Prostate gland (tissue), 2 donors: Measurements from ENCODE around the gene CALHM1. TPM values are rescaled to one million over a fixed set of nuclear protein-coding genes. Genes with fewer than 3 reads are reported as not detected.
A peak's percentile ranks its signal among the peaks of the same experiment; 100 is the strongest.

ENCODE experiments used
- DNase-seq: peaks from one replicate; pipeline ENCODE4 v3.0.0-alpha.2; 2019; ENCODE audit warnings: low spot score
- H3K27ac ChIP-seq, 2 donors: fragments of 200-600 bp; sonication (generic); 2 replicates each; pipeline ENCODE4 v1.5.1; 2017 to 2019
- H3K27me3 ChIP-seq: fragments of 200-600 bp; sonication (generic); replicated peaks from 2 replicates; pipeline ENCODE4 v1.5.1; 2019; ENCODE audit not compliant: insufficient read depth
- H3K36me3 ChIP-seq, 2 donors: fragments of 200-600 bp; sonication (generic); 1 replicate in 1 of 2; 2 replicates in 1 of 2; pipeline versions ENCODE4 v1.5.1 to v1.8.1; 2017 to 2019
- H3K4me1 ChIP-seq: fragments of 200-600 bp; sonication (generic); replicated peaks from 2 replicates; pipeline ENCODE4 v1.5.1; 2019
- H3K4me3 ChIP-seq, 2 donors: fragments of 200-600 bp; sonication (generic); 2 replicates each; pipeline ENCODE4 v1.5.1; 2017 to 2019
- H3K9me3 ChIP-seq: fragments of 200-600 bp; sonication (generic); 2 replicates; pipeline ENCODE4 v1.5.1; 2017
- CTCF ChIP-seq, 4 experiments: fragments of 200-600 bp in 2 of 4; fragments of 450-650 bp in 2 of 4; sonication (generic) in 2 of 4; IDR thresholded peaks; 1 replicate in 3 of 4; 2 replicates in 1 of 4; pipeline ENCODE4 v1.5.1; 2016 to 2019; ENCODE audit warnings: antibody characterized with exemption in 4 of 4, mild to moderate bottlenecking in 2 of 4, moderate library complexity in 2 of 4
- POLR2A ChIP-seq: fragments of 450-650 bp; IDR thresholded peaks from one replicate; pipeline ENCODE4 v1.6.1; 2016; ENCODE audit warnings: antibody characterized with exemption, mild to moderate bottlenecking
- POLR2AphosphoS5 ChIP-seq: sonication (generic); formaldehyde crosslinking; IDR thresholded peaks from one replicate; pipeline ENCODE4 v1.6.1; 2017; ENCODE audit warnings: antibody characterized with exemption
- WGBS: methylation state at CpG from one replicate; pipeline ENCODE4 v1.1.5; 2018; 5-methylcytosine and 5-hydroxymethylcytosine counted together
- intact Hi-C: fragments of 100-400 bp; cut with DNase I; formaldehyde crosslinking; loops from one replicate; pipeline ENCODE4 v1.14.2; 2022
- total RNA-seq, 2 donors: library from RNA; depleted of rRNA; stranded (reverse); fragments of >200 nt; gene quantifications; one replicate each; pipeline ENCODE4 v1.1.0, GENCODE V29; 2016

The CALHM1 gene
- total RNA-seq, 2 donors from 2014 or later = not detected

- Histone ChIP-seq H3K4me1 (no peaks in the 10 kb centered on the region), H3K36me3 (peaks cover 6 to 17% of the 10 kb centered on the region in 2 donors), H3K27ac (peak overlapping the region in 1 of 2 donors; percentile 68), H3K9me3 (no peaks in the 10 kb centered on the region), H3K4me3 (no peak overlapping the region), H3K27me3 (no peaks in the 10 kb centered on the region)
- no peak for DNase-seq
- intact Hi-C loops = no loop called here
- no peak for TF ChIP-seq POLR2A
- no peak for TF ChIP-seq POLR2AphosphoS5
- TF ChIP-seq CTCF (IDR thresholded peaks at IDR 0.05) = no peak
- 80% methylated on average over 10 of the region's 10 CpGs for WGBS
Measured at GRCh38 chr10:103444478-103444877, 14.2 kb downstream of the CALHM1 start.

DNA sequence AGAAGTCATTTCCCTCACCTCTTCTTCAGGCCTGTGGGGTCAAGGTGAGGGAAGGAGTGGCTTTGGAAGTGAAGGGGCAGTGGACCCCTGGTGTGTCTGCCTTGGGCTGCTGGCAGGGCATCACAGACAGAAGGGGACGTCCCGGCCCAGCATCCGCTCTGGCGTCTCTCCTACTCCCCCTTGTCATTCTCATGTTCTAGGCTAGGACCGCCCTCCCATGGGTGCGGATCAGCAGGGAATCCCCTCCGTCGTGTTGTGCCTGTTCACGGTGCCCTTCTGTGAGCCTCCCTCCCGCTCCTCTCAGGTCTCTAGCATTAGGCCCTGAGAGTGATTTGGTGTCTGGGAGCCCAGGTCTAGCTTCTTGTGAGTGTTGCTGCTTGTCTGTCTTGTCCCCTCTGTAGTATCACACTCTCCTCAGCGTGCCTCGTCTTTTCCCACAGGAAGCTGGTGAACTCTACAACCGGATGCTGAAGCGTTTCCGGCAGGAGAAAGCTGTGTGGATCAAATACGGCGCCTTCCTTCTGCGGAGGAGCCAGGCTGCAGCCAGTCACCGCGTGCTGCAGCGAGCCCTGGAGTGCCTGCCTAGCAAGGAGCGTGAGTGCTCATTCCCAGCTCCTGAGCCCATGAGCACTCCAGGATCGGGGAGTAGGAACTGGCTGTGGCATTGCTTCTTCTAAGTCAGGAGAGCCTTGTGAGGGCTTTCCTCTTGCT is 15.1 kb downstream of the CALHM1 start:
- Histone ChIP-seq H3K36me3 (peaks cover 6 to 20% of the 10 kb centered on the region in 2 donors), H3K27ac (no peak overlapping the region), H3K4me1 (no peaks in the 10 kb centered on the region), H3K9me3 (no peaks in the 10 kb centered on the region), H3K4me3 (no peak overlapping the region), H3K27me3 (no peaks in the 10 kb centered on the region)
- intact Hi-C loops = no loop called here
- 78% methylated on average over 23 of the region's 23 CpGs for WGBS
- no peak for DNase-seq
- TF ChIP-seq CTCF (IDR thresholded peaks at IDR 0.05) (no peak), POLR2AphosphoS5 (no peak), POLR2A (no peak)

DNA sequence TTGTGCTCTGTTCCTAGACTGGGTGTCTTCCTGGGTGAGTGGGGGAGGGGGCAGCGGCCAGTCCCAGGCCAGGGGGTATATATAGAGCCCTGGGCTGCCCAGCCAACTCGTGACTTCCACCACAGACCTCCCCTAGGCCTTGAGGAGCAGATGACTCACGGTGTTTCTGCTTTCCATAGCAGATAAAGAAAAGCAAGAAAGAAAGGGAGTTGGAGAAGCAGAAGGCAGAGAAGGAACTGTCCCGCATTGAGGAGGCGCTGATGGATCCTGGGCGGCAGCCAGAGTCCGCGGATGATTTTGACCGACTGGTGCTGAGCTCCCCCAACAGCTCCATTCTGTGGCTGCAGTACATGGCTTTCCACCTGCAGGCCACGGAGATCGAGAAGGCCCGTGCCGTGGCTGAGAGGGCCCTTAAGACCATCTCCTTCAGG is 16.7 kb downstream of the CALHM1 start:
- H3K27ac ChIP-seq = no peak overlapping the region
- H3K27me3 ChIP-seq = no peaks in the 10 kb centered on the region
- no peak for DNase-seq
- intact Hi-C loops = no loop called here
- peaks cover 6 to 26% of the 10 kb centered on the region in 2 donors for H3K36me3 ChIP-seq
- no peaks in the 10 kb centered on the region for H3K4me1 ChIP-seq
- no peak for TF ChIP-seq CTCF (IDR thresholded peaks at IDR 0.05)
- TF ChIP-seq POLR2AphosphoS5 = no peak
- no peak for TF ChIP-seq POLR2A
- no peaks in the 10 kb centered on the region for H3K9me3 ChIP-seq
- no peak overlapping the region for H3K4me3 ChIP-seq
- WGBS = 81% methylated on average over 13 of the region's 13 CpGs

- DNase-seq = no peak
- TF ChIP-seq POLR2AphosphoS5 (no peak), POLR2A (no peak), CTCF (IDR thresholded peaks at IDR 0.05) (no peak)
- no peak overlapping the region for H3K4me3 ChIP-seq
- no peaks in the 10 kb centered on the region for H3K27me3 ChIP-seq
- no peaks in the 10 kb centered on the region for H3K4me1 ChIP-seq
- no peak overlapping the region for H3K27ac ChIP-seq
- intact Hi-C loops = no loop called here
- WGBS = 81% methylated on average over 8 of the region's 8 CpGs
- H3K36me3 ChIP-seq = peaks cover 6 to 23% of the 10 kb centered on the region in 2 donors
- no peaks in the 10 kb centered on the region for H3K9me3 ChIP-seq
Measured at GRCh38 chr10:103441611-103442010, 17.1 kb downstream of the CALHM1 start.

DNA sequence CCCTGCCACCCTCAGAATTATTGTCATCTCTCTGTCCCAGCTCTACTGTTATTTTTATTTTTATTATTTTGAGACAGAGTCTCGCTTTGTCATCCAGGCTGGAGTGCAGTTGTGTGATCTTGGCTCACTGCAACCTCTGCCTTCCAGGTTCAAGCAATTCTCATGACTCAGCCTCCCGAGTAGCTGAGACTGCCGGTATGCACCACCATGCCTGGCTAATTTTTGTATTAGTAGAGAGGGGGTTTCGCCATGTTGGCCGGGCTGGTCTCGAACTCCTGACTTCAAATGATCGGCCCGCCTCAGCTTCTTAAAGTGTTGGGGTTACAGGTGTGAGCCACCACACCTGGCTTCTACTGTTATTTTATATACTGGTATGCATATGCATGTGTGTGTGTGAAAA is 17.5 kb downstream of the CALHM1 start:
- intact Hi-C loops = no loop called here
- TF ChIP-seq POLR2A (no peak), POLR2AphosphoS5 (no peak), CTCF (IDR thresholded peaks at IDR 0.05) (no peak)
- Histone ChIP-seq H3K36me3 (peaks cover 6 to 23% of the 10 kb centered on the region in 2 donors), H3K4me1 (no peaks in the 10 kb centered on the region), H3K27ac (no peak overlapping the region), H3K27me3 (no peaks in the 10 kb centered on the region), H3K9me3 (no peaks in the 10 kb centered on the region), H3K4me3 (no peak overlapping the region)
- DNase-seq = no peak
- 94% methylated on average over 8 of the region's 8 CpGs for whole genome bisulfite sequencing
